ENCODE data around the gene HS6ST1.
A peak's percentile ranks its signal among the peaks of the same experiment; 100 is the strongest.

GRCh38 chr2:128270672-128271596 lies 47.7 kb downstream of the HS6ST1 start:
- no peak for TF ChIP-seq POLR2AphosphoS5 (IDR thresholded peaks at IDR 0.05; ENCODE audit: low read depth, low read length)
- no peak for TF ChIP-seq POLR2A (IDR thresholded peaks at IDR 0.05; ENCODE audit: low read depth, low read length)
- TF ChIP-seq PAX5 (IDR thresholded peaks at IDR 0.05; ENCODE audit: insufficient read depth, low read length, severe bottlenecking) = no peak
- no peak for TF ChIP-seq POU2F2 (IDR thresholded peaks at IDR 0.05; ENCODE audit: low read depth, low read length)
- TF ChIP-seq SPI1 (IDR thresholded peaks at IDR 0.05; ENCODE audit: low read depth, low read length) = 0 out of 2 replicates have a peak, but pooled peaks have one; percentile 4
- TF ChIP-seq TAF1 (IDR thresholded peaks at IDR 0.05; ENCODE audit: low read depth, low read length) = no peak

Measured in GM12891 (cell line).